OCI-LY3 (cell line): ENCODE measurements around the gene TGFBR3L.

Experiments
- CTCF ChIP-seq: fragments of 200-600, 300-600 bp; sonication (generic); IDR thresholded peaks from 2 replicates; pipeline ENCODE4 v1.5.1; 2014; ENCODE audit warnings: antibody characterized with exemption, low read length, low read depth
- EZH2phosphoT487 ChIP-seq: fragments of 200-600 bp; shearing (Covaris generic); IDR thresholded peaks from 2 replicates; pipeline ENCODE4 v1.6.1; 2018; ENCODE audit warnings: antibody characterized with exemption, mixed run types, low read depth

DNA sequence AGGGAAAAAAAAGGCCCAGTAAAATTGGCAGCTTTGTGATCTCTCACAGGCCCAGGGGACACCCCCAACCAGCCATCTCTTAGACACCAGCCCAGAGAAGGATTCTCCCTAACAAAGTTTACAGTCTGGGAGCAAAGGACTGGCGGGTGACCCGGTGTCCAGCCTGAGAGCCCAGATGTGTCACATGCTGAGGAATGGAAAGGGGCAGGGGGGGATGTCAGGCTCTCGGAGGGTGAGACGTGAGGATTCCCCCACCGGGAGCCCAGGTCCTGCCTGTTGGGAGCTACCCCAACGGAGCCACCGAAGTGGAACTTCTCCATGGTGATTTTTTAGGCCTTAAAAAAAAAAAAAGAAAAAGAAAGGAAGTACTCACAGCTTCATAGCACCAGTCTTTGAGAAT, 16.1 kb downstream of the TGFBR3L start:
- TF ChIP-seq EZH2phosphoT487 (no peak), CTCF (no peak)
